DOHH2 (cell line): ENCODE results near the gene IKBIP.

Experiments used
- H3F3A ChIP-seq: fragments of 200-600 bp; sonication (generic), shearing (Covaris generic); 2 replicates; pipeline ENCODE4 v1.6.0; 2016; ENCODE audit warnings: antibody characterized with exemption, mild to moderate bottlenecking; ENCODE audit not compliant: control insufficient read depth, insufficient read depth
- H3K27ac ChIP-seq: fragments of 200-600 bp; sonication (generic); 2 replicates; pipeline ENCODE4 v1.5.1; 2014; ENCODE audit warnings: low read depth, mild to moderate bottlenecking, low read length, moderate library complexity
- H3K27me3 ChIP-seq: fragments of 200-600 bp; sonication (generic); 2 replicates; pipeline ENCODE4 v1.6.1; 2014; ENCODE audit warnings: mild to moderate bottlenecking, low read length, mixed read lengths; ENCODE audit not compliant: control insufficient read depth
- H3K36me3 ChIP-seq: fragments of 200-600 bp; sonication (generic); 2 replicates; pipeline ENCODE4 v1.6.1; 2014; ENCODE audit warnings: mild to moderate bottlenecking, low read length, moderate library complexity, mixed read lengths; ENCODE audit not compliant: control insufficient read depth
- H3K4me1 ChIP-seq: fragments of 200-600 bp; sonication (generic); 2 replicates; pipeline ENCODE4 v1.6.1; 2014; ENCODE audit warnings: mild to moderate bottlenecking, low read length, mixed read lengths; ENCODE audit not compliant: control insufficient read depth
- H3K4me2 ChIP-seq: fragments of 200-600 bp; sonication (generic); 2 replicates; pipeline ENCODE4 v1.6.0; 2014; ENCODE audit warnings: mild to moderate bottlenecking, low read length, moderate library complexity
- H3K4me3 ChIP-seq: fragments of 200-600 bp; sonication (generic); 2 replicates; pipeline ENCODE4 v1.5.1; 2014; ENCODE audit warnings: mild to moderate bottlenecking, low read length, mixed read lengths
- H3K79me2 ChIP-seq: fragments of 200-600 bp; sonication (generic); 2 replicates; pipeline ENCODE4 v1.6.1; 2014; ENCODE audit warnings: mild to moderate bottlenecking, low read length, mixed read lengths; ENCODE audit not compliant: control insufficient read depth
- H3K9me2 ChIP-seq: fragments of 200-600 bp; sonication (generic); replicated peaks from 2 replicates; pipeline ENCODE4 v1.6.1; 2014; ENCODE audit warnings: mild to moderate bottlenecking, low read length, mixed read lengths; ENCODE audit not compliant: control insufficient read depth
- H3K9me3 ChIP-seq: fragments of 200-600 bp; sonication (generic); 2 replicates; pipeline ENCODE4 v1.6.1; 2014; ENCODE audit warnings: antibody characterized with exemption, low read length, mixed read lengths; ENCODE audit not compliant: control insufficient read depth, insufficient read depth
- H4K20me1 ChIP-seq: fragments of 200-600 bp; sonication (generic); 2 replicates; pipeline ENCODE4 v1.6.0; 2014; ENCODE audit warnings: low read depth, mild to moderate bottlenecking, antibody characterized with exemption, low read length, moderate library complexity; ENCODE audit not compliant: control insufficient read depth, insufficient read depth
- EZH2phosphoT487 ChIP-seq: fragments of 200-600 bp; sonication (generic); IDR thresholded peaks from 2 replicates; pipeline ENCODE4 v1.6.1; 2017; ENCODE audit warnings: borderline replicate concordance, mild to moderate bottlenecking, antibody characterized with exemption, low read length, moderate library complexity, mixed read lengths
- TF ChIP-seq, protein P1 (sequence below): fragments of 200-600 bp; sonication (generic); IDR thresholded peaks from one replicate; pipeline ENCODE4 v1.5.1; 2014; ENCODE audit warnings: antibody characterized with exemption, mild to moderate bottlenecking, low read depth, low read length; ENCODE audit not compliant: poor library complexity, severe bottlenecking

IKBIP gene

GRCh38 chr12:98575013-98575412, 69.6 kb downstream of the IKBIP start:
- Histone ChIP-seq H3K4me1 (no peaks in the 10 kb centered on the region), H3K79me2 (no peaks in the 10 kb centered on the region), H4K20me1 (no peaks in the 10 kb centered on the region), H3K4me3 (no peak overlapping the region), H3K4me2 (no peak overlapping the region), H3K9me3 (no peaks in the 10 kb centered on the region), H3K9me2 (no peaks in the 10 kb centered on the region), H3K27ac (no peak overlapping the region), H3K36me3 (no peaks in the 10 kb centered on the region), H3F3A (no peaks in the 10 kb centered on the region), H3K27me3 (peaks cover 5% of the 10 kb centered on the region; the same call in 1 of the 2 replicates)
- TF ChIP-seq, protein P1, sequence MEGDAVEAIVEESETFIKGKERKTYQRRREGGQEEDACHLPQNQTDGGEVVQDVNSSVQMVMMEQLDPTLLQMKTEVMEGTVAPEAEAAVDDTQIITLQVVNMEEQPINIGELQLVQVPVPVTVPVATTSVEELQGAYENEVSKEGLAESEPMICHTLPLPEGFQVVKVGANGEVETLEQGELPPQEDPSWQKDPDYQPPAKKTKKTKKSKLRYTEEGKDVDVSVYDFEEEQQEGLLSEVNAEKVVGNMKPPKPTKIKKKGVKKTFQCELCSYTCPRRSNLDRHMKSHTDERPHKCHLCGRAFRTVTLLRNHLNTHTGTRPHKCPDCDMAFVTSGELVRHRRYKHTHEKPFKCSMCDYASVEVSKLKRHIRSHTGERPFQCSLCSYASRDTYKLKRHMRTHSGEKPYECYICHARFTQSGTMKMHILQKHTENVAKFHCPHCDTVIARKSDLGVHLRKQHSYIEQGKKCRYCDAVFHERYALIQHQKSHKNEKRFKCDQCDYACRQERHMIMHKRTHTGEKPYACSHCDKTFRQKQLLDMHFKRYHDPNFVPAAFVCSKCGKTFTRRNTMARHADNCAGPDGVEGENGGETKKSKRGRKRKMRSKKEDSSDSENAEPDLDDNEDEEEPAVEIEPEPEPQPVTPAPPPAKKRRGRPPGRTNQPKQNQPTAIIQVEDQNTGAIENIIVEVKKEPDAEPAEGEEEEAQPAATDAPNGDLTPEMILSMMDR = no peak
- TF ChIP-seq EZH2phosphoT487 = no peak
